ENCODE measurements around the gene PPIE. TPM values are rescaled to one million over a fixed set of nuclear protein-coding genes. Genes with fewer than 3 reads are reported as not detected.

PPIE gene
- total RNA-seq, 3 donors from 2014 or later (not counting 1 experiment from before 2014, with no cell fraction given): 44.3 to 62.8 (median 59.8) TPM

- Mint-ChIP-seq H3K4me1 (peaks cover 17 to 21% of the 10 kb centered on the region in 2 donors), H3K9me3 (no peaks in the 10 kb centered on the region), H3K36me3 (no peaks in the 10 kb centered on the region), H3K4me3 (peak overlapping the region; percentile 50), H3K27me3 (ENCODE audit: low read depth in 2 of 2) (peaks cover 54 to 68% of the 10 kb centered on the region in 2 donors), H3K27ac (no peak overlapping the region)
- H3K27ac ChIP-seq (ENCODE audit: low read length): no peak overlapping the region
- 60% methylated on average over 14 of the region's 14 CpGs for WGBS (ENCODE audit: insufficient coverage)
- ATAC-seq: peak in 1 of 3 donors; percentile 41
- TF ChIP-seq CTCF (IDR thresholded peaks at IDR 0.05): no peak
- no peaks in the 10 kb centered on the region for H3K4me1 ChIP-seq (ENCODE audit: control insufficient read depth, insufficient read depth, low read length)
- no peak overlapping the region for H3K4me3 ChIP-seq (ENCODE audit: low read length)
- no peaks in the 10 kb centered on the region for H3K9me3 ChIP-seq (ENCODE audit: control insufficient read depth, insufficient read depth, low read length)
- H3K36me3 ChIP-seq (ENCODE audit: control insufficient read depth, insufficient read depth, low read length): no peaks in the 10 kb centered on the region
- no peak for DNase-seq
- H3K27me3 ChIP-seq (ENCODE audit: control insufficient read depth, insufficient read depth, low read length): peaks cover 17% of the 10 kb centered on the region
- intact Hi-C loops (cut with micrococcal nuclease): no loop called here
These were observed 10.8 kb upstream of the PPIE start for GRCh38 chr1:39727932-39728317.

GRCh38 chr1:39729030-39729429 is 9.7 kb upstream of the PPIE start:
- no peaks in the 10 kb centered on the region for H3K4me1 ChIP-seq (ENCODE audit: control insufficient read depth, insufficient read depth, low read length)
- H3K9me3 Mint-ChIP-seq: no peaks in the 10 kb centered on the region
- no peaks in the 10 kb centered on the region for H3K36me3 Mint-ChIP-seq
- intact Hi-C loops (cut with micrococcal nuclease): no loop called here
- H3K27ac ChIP-seq (ENCODE audit: low read length): no peak overlapping the region
- H3K4me1 Mint-ChIP-seq: peaks cover 17 to 21% of the 10 kb centered on the region in 2 donors
- TF ChIP-seq CTCF (IDR thresholded peaks at IDR 0.05): no peak
- H3K4me3 Mint-ChIP-seq: peak overlapping the region; percentile 19
- H3K27me3 ChIP-seq (ENCODE audit: control insufficient read depth, insufficient read depth, low read length): peaks cover 17% of the 10 kb centered on the region
- no peak for DNase-seq
- peaks cover 54 to 73% of the 10 kb centered on the region in 2 donors for H3K27me3 Mint-ChIP-seq (ENCODE audit: low read depth in 2 of 2)
- no peaks in the 10 kb centered on the region for H3K36me3 ChIP-seq (ENCODE audit: control insufficient read depth, insufficient read depth, low read length)
- H3K9me3 ChIP-seq (ENCODE audit: control insufficient read depth, insufficient read depth, low read length): no peaks in the 10 kb centered on the region
- H3K4me3 ChIP-seq (ENCODE audit: low read length): no peak overlapping the region
- WGBS (ENCODE audit: insufficient coverage): 76% methylated on average over 3 of the region's 3 CpGs
- ATAC-seq: no peak
- no peak overlapping the region for H3K27ac Mint-ChIP-seq

DNA sequence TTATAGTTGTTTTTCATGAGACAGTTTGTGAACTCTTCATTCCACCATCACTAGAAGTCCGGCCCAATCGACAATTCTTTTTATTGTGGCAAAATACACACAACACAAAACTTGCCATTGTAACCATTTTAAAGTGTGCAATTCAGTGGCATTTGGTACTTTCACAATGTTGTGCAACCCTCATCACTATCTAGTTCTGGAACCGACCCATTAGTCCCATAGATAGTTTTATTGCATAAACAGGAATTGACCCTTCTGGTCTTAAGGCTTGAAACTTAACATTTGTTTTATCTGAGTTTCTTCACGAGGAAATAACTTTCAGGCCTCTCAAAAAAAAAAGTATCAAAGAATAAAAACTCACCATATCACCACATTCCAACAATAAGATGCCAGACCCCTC is 8.8 kb upstream of the PPIE start:
- no peaks in the 10 kb centered on the region for H3K4me1 ChIP-seq (ENCODE audit: control insufficient read depth, insufficient read depth, low read length)
- H3K9me3 ChIP-seq (ENCODE audit: control insufficient read depth, insufficient read depth, low read length): no peaks in the 10 kb centered on the region
- no peaks in the 10 kb centered on the region for H3K36me3 ChIP-seq (ENCODE audit: control insufficient read depth, insufficient read depth, low read length)
- Mint-ChIP-seq H3K27me3 (ENCODE audit: low read depth in 2 of 2) (peaks cover 51 to 64% of the 10 kb centered on the region in 2 donors), H3K27ac (no peak overlapping the region), H3K9me3 (no peaks in the 10 kb centered on the region), H3K4me3 (no peak overlapping the region), H3K4me1 (peaks cover 17 to 21% of the 10 kb centered on the region in 2 donors), H3K36me3 (no peaks in the 10 kb centered on the region)
- ATAC-seq (no peak), DNase-seq (no peak)
- peaks cover 13% of the 10 kb centered on the region for H3K27me3 ChIP-seq (ENCODE audit: control insufficient read depth, insufficient read depth, low read length)
- no peak overlapping the region for H3K27ac ChIP-seq (ENCODE audit: low read length)
- no peak for TF ChIP-seq CTCF (IDR thresholded peaks at IDR 0.05)
- 75% methylated on average over 3 of the region's 4 CpGs for WGBS (ENCODE audit: insufficient coverage)
- intact Hi-C loops (cut with micrococcal nuclease): no loop called here
- no peak overlapping the region for H3K4me3 ChIP-seq (ENCODE audit: low read length)

DNA sequence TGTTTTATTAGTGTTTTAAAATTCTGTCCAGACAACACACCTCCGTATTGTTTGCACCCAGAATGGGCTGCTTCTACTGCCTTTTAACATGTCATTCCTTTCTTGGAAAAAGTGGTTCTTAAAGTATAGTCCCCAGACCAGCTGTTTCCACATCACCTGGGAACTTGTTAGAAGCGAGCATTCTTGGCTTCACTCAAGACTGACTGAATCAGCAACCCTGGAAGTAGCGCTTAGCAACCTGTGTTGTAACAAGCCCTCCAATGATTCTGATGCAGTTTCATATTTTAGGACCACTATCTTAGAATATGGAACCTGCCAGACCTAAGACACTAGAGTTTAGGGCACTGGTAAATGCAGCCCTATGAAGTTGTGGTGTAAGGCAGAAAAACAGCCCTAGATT is 6.0 kb upstream of the PPIE start:
- DNase-seq: no peak
- Histone ChIP-seq H3K36me3 (ENCODE audit: control insufficient read depth, insufficient read depth, low read length) (no peaks in the 10 kb centered on the region), H3K9me3 (ENCODE audit: control insufficient read depth, insufficient read depth, low read length) (no peaks in the 10 kb centered on the region), H3K27me3 (ENCODE audit: control insufficient read depth, insufficient read depth, low read length) (peaks cover 7% of the 10 kb centered on the region), H3K4me3 (ENCODE audit: low read length) (no peak overlapping the region), H3K4me1 (ENCODE audit: control insufficient read depth, insufficient read depth, low read length) (peaks cover 16% of the 10 kb centered on the region), H3K27ac (ENCODE audit: low read length) (no peak overlapping the region)
- no peak overlapping the region for H3K27ac Mint-ChIP-seq
- no peak for ATAC-seq
- H3K27me3 Mint-ChIP-seq (ENCODE audit: low read depth in 2 of 2): peaks cover 31 to 41% of the 10 kb centered on the region in 2 donors
- intact Hi-C loops (cut with micrococcal nuclease): no loop called here
- WGBS (ENCODE audit: insufficient coverage): 71% methylated on average over 3 of the region's 3 CpGs
- H3K4me3 Mint-ChIP-seq: no peak overlapping the region
- peaks cover 2 to 5% of the 10 kb centered on the region in 2 donors for H3K9me3 Mint-ChIP-seq
- peaks cover 30 to 35% of the 10 kb centered on the region in 2 donors for H3K4me1 Mint-ChIP-seq
- H3K36me3 Mint-ChIP-seq: no peaks in the 10 kb centered on the region
- TF ChIP-seq CTCF (IDR thresholded peaks at IDR 0.05): no peak

Data from natural killer cell (primary cell).